Right lung (tissue), 5 donors: ENCODE measurements around the gene ENPP6. TPM values are rescaled to one million over a fixed set of nuclear protein-coding genes. Genes with fewer than 3 reads are reported as not detected.

Experiments used
- DNase-seq, 2 donors: peaks; one replicate each; pipeline ENCODE4 v3.0.0-alpha.2; 2013
- polyA plus RNA-seq, 5 donors: library from polyadenylated mRNA; unstranded; fragments of 120-200 nt; gene quantifications; one replicate each; pipeline versions ENCODE4 v1.2.1 to v1.2.3, GENCODE V29; 2013; ENCODE audit warnings: inconsistent platforms in 1 of 5, low replicate concordance in 1 of 5; ENCODE audit not compliant: insufficient read length in 5 of 5, insufficient read depth in 1 of 5

ENPP6 gene
- polyA plus RNA-seq, 5 donors = 0.21 to 1.00 (median 0.31) TPM

DNA sequence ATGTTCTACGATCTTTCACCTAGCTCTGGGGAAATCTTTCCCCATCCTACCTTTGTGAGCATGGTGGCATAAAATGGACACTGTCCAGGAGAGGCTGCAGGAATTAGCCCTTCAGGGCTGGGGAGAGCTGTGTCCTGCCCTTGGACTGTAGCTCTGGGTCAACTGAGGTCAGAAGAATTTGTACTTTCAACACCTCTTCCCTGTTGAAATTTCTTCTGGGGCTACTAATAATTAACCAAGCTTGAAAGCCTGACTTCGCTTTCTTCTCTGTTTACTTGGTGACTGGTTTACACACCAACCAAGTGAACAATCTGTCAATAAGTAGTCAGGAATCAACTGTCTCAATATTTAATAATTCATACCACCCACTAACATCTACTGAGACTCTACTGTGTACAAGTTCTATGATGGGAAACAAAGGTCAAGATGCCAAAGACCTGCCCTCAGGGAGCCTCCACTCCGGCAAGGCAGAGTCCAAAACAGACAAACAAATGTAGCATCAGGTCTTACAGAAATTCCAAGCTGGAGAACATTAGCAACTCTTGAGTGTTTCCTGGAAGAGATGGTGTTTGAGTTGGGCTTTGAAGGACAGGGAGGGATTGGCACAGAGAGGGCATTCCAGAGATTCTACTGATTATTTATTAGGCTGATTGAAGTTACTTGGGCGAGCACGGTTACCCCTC, 113.1 kb downstream of the ENPP6 start:
- no peak for DNase-seq

DNA sequence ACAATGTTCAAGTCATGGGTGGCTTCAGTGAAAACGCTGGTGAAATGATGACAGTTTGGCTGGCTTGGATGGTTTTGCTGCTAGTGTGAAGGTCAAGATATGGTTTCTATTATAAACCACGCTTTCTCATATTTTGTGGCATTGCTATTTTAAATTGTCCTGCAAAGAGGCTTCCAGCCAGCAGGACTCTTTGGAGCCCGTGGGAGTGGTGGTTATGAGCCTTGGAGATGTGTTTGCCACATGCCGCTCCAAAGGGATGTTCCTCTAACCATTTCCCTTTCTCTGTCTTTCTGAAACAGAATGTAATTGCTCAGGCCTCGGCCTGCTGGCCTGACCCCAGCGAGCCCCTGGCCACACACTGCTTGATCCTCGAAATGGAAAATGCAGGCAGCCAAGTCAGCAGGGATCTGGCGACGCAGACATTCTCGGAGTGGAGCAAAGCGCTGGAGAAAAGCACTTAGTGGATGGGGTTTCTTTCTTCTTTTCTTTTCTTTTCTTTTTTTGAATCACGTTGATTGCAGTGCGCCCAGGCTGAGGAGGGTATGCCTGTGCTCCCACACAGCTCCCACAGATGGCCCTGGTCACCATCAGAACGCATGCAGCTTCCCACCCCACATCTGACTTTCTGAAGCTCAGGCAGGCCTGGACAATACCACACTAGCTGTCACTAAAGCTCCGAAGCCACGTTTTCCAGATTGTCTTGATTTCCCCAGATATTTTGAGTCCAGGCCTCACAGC, 114.0 kb downstream of the ENPP6 start:
- DNase-seq = no peak

DNA sequence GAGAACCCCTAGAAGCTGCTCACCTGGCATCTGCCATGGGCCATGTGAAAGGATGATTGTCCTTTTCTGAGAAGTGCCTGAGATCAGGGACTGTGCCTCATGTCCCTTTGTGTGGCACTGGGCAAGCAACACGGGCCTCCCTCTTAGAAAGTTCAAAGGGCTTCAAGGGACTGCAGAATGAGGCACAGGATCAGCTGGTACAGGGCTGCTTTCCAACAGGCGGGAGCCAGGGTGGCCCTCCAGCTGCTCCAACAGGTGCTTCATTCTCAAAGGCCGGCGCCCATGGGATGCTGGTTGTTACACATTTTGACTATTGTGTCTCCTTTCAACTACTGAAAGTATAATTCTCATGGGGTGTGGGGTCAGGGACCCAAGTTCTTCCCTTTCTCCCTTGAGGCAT, 114.7 kb downstream of the ENPP6 start:
- DNase-seq = no peak

DNA sequence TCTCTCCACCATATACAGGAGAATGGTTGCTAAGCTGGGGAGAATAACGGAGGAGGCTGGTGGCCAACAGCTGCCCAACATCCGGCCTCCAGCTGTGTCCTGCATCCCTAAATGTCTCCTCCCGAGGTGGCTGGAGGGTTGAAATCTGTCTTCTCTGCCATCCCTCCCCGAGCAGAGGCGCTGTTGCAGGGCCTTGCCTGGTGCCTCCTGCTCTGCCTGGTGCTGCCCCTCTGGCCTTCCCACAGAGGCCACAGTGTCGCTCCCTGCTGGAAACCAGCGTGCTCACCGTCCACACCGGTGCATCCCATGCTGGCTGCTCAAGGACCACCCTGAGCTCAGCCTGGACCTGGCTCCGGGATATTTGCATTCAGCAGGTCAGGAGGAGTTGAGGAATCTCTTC, 115.2 kb downstream of the ENPP6 start:
- no peak for DNase-seq

DNA sequence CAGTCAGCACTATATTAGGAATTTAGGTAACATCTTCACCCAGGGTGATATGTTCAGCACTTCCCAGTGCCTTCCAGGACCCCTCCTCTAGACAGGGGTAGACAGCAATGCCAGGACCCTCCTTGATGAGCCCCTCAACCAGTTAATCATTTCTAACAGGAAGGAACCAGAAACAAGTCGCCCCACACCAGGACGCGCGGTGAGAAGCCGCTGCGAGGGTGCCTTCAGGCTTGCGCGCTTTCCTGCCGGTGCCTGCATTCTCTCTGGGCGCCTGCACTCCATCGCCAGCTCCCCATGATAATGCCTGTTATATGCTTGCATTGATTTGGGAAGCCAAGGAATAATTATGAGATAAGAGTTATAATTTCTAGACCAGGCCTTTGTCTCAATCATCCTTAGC, 116.0 kb downstream of the ENPP6 start:
- no peak for DNase-seq

DNA sequence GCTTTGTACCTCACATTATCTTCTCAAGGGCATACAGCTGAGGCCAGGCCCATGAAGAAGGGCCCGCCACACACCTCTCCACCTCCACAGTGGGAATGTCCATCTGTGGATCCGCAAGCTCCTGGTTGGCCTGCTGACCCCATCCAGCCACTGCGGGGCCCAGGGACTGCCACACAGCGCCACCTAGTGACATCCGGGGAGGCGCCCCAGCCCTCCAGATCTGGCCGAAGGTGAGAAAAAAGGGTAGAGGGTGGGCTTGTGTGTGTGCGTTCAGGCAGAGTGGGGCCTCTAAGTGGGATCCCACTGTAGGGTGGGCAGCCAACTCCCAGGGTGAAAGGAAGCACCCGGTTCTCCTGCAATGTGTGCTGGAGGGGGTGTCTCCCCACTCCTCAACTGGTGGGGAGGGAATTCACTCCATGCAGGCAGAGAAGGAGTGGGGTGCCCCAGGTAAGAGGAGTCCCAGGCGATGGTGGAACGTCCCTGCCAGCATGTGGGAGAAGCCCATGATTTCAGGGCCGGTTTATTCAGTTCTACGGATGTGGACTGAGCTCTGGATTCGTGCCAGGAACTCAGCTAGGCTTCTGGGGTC, 117.3 kb downstream of the ENPP6 start:
- no peak for DNase-seq

DNA sequence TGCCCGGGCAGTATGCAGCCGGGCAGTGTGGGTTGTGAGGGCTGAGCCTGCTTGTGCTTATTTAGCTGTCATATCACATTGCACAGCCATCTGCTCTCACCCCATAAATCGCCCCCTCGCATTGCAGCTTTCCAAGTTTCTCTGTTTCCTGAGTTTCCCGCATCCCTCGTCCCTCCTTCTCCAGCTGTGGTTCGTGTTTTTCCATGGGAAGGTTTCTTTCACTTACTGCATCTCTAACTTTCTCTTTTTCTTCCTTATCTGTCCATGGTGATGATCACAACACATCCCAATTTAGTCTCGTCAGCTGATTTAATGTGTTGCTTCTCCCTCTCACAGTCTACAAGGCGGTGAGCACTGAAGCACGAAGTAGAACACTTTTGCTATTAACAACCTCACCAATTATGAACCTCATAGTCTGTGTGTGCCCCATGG, 118.1 kb downstream of the ENPP6 start:
- DNase-seq = peak; percentile 77 to 83

DNA sequence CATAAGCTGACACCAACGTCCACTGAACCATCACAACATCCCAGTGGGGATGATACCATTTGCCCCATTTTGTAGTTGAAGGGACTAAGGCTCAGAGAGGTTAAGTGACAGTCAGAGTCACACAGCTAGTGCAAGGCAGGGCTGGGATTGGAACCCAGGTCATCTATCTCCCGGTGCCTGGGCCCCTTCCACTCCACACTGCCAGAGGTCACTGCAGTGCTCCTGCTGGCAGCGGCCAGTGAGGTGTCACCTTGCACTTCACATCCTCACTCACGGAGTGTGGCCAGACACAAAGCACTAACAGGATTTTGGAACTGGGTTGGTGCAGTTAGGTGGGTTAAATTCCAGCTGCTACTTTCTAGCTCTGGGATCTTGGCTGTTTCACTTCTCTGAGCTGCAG, 118.7 kb downstream of the ENPP6 start:
- DNase-seq = no peak

DNA sequence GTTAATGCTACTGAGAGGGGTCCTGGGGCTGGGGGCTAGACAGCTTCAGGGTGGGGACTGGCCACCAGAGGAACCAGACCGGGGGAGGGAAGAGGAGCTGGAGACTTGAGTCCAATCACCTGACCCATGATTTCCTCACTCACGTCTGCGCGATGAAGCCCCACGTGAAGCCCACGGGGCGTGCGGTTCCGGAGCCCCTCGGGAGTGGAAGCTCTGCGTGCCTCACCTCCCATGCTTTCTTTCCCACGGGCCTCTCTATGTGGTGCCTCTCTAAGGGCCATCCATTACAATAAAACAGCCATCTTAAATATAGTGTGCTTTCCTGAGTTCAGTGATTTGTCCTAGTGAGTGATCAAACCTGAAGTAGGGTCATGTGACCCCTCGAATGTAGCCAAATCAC, 119.9 kb downstream of the ENPP6 start:
- DNase-seq = no peak

DNA sequence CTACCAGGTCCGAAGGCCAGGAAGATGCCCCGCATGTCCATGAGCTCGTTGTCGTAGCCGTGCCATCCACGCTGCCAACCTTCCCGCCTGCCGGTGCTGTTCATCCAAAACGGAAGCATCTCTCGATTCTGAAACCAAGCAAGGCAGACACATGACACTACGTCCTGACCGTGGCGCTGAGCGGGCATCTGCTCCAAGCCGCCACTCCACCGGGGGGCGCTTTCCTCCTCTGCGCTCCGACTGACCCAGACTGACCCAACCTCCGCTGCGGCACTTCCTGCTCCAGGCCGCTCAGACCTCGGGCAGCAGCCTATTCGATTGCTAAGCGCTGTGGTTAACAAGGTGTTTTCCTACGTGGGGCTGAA, 120.5 kb downstream of the ENPP6 start:
- DNase-seq = no peak

DNA sequence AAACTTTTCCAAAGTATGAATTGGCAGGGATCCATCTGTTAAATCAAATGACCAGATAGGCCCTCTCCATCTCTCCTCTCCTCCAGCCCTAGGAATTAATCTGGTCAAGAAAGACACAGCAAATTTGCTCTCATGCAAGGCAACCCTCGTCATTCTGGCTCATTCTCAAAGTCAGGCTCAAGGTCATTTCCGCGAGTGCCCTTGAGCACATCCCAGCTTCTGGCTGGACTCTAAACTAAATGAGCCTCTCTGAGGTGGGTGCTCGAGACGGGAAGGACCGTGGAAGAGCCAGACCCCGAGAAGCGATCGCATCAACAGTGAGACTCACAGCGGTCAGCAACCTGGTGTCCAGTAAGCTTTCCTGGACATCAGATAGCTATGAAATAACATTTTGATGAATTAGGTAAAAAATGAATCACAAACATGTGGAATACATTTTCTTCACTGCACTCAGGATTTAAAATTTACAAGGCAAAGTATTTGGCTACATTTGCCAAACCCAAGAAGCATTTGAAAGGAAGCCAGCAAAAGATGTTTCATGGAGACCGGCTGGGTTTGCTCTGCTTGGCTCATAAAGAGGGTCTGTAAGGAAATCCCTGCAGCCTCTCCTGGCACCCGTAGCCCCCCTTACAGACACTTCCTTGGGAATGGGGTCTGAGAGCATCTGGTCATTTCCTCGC, 121.0 kb downstream of the ENPP6 start:
- peak; percentile 75 to 76 for DNase-seq

DNA sequence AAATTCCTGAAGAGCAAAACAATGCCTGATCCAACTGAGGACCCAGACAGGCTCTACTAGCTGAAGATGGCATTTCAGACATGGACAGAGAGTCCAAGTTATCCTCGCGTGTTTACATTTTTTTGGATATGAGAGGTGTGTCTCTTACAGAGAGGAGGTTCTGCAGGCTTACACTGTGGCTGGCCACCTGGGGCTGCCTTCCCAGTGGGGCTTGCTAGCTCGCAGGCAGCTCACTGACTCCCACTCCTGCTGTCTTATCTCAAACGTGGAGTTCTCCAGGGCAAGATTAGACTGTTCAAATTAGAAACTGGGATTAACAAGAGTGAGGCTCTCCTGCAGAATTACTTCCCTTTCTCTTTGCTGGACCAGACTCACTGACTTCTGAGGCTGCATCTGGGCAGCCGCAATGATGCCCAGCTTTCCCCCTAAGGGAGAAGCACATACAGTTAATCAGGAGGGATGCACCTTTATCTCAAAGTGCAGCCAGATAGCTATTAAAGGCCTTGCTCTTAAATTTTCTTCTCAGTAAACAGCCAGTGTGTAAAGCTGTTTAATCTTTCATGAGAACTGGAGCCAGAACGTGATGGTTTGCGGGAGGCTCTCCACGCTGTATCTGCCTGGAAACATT, 123.0 kb downstream of the ENPP6 start:
- no peak for DNase-seq

DNA sequence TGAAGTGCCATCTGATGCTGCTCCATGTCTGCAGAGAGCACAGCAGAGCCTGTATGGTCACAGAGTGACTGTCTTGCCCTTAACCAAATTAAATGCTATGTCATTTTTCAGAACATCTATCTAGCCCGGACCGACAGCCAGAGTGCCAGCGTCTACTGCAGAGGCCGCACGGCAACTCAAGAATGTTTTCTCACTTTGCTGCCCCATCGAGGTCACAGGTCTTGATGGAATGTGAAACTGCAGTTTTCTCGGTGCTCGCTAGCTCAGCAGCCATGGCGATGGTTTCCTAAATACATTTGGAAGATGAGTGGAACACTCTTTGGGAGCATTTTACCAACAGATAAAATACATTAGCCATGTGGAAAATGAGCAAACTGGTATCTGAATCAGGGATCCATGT, 125.7 kb downstream of the ENPP6 start:
- DNase-seq = no peak

DNA sequence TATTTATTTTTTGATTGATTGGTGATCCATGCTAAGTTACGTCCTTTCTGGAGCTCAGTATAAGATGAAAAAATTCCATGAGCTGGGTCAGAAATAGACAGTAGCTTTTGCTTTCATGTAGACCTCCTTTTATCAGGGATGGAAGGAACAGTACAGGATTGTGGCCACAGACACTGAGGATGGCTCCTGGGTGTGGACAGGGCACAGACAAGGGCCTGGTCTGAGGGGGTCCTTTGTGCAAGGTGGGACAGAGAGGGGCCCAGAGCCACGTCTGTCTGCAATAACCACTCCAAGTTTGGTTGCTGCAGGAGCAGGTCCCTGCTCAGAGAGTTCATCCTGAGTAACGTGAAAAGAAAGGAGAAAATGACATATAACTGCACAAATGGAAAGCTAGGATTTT, 127.1 kb downstream of the ENPP6 start:
- no peak for DNase-seq

DNA sequence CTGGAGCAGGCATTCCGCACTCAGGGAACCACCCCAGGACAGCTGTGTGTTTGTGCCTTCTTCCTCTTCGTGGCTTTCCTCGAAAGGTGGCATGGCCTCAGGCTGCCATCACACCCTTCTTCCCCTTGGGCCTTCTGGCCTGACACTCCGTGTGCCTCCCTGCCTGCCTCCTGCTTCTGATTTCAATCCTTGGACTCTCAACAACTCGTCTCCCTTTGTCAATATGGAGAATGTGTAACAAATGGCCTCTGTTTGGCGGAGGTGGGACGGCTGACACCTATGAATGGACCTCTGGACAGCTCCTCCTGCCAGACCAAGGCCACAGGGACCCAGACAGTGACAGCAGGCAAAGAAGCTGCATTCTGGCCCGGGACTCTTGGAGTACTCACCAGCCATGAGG, 137.0 kb downstream of the ENPP6 start:
- DNase-seq = no peak

DNA sequence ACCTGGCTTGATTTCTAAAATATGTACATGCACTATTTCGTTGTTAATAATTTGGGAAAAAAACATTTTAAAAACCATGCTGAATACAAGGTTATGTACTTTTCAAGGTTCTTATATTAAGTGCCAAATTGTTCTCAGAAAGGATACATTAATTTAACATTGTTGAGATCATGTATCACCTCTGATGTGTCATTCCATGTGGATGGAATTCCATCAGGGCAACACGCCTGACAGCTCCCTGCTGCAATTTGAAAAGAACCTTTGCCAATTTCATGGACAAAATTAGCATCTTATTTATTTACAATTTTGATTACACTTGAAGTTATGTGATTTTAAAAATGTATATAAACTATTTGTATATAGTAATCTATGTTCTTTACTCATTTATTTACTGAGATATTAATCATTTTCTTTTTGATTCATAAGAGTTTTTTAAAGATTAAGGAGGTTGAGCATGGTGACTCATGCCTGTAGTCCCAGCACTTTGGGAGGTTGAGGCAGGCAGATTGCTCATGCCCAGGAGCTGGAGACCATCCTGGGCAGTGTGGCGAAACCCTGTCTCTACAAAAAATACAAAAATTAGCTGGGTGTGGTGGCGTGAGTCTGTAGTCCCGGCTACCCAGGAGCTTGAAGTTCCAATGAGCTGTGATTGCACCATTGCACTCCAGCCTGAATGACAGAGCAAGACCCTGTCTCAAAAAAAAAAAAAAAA, 142.8 kb downstream of the ENPP6 start:
- DNase-seq = no peak

DNA sequence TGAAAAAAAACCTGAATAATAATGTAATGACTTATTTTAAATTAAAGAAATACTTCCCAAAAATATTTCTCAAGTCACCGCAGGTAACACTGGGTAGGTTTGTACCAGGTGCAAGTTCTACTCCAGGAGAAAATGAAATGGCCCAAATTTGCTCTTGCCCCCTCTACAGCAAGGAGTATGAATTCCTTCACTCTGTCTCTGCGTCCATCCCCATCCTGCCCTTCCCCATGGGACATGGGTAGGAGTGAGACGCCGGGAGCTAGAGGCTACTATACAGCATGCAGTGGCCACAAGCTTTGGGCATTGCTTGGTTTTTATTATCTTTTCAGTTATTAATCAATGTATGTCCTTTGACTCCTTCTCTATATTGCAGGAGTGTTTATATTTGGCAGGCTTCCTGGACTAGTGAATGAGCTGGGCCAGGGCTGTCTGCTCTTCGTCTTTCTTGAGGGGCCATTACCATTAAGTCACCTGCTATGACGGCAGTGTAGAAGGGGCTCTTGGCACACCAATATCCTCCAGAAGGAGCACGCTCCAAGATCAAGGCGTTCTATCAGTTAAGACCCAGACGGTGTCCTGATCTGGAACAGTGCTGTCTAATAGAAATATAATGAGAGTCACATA, 149.6 kb downstream of the ENPP6 start:
- DNase-seq = no peak

DNA sequence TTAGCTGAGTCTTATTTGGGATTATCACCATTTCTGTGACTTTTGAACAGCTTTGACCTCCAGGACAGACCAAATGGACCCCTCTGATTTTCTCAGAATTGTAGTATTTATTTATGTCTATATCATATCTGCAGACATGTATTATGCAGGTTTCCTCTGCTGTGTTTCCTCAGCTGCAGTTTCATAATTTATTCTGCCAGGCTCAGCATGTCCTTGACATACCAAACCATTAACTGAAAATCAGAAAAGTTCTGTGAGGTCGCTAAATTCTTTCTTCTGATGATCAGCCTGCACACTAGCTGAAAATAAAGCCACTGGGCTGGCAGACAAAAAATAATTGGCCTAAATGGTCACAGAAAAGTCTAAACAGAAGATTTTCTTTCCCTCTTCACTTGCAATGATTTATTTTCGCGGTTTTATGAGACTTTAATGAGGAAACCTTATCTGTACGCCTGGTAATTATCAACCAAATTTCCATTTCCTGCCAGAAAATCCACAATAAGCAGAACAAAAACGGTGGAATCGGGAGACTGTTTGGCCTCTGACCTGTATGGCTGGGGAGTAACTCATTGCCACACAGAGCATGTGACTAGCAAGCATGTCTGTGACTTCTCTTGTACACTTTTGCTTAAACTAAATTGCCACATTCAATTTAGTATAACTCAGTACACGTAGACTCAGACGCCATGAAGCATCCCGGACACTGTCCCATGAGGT, 150.9 kb downstream of the ENPP6 start:
- DNase-seq = peak; percentile 83 to 85

DNA sequence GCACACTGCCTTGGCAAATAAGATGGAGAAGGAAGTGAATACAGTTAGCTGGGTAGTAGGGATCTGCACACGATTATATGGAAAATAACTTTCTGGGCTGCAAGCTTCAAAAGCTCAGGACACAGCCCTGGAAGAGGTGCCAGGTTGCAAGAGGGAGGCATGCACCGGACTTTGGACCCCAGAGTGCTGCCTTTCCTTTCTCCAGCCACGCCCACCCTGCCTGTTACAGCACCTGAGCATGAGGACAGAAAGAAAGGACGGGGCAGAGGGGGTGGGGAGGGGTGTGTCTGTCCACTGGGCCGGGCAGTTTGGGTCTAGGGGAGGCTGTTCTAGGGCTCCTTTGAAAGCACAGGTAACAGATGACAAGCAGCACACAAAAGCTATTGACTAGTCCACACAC, 152.8 kb downstream of the ENPP6 start:
- no peak for DNase-seq

DNA sequence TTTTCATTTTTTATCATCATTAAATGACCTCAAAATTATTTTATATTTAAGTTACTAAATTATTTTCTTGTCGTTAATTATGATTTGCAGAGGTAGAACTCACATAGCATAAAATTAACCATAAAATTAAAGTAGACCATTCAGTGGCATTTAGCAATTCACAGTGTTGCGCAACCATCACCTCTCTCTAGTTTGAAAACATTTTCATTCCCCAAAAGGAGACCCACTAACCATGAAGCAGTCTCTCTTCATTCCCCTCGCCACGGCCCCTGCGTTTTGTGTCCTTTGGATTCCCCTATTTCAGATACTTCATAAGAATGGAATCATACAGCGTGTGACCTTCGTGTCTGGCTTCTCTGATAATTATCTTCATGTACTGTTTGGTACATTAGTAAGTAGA, 154.9 kb downstream of the ENPP6 start:
- no peak for DNase-seq
